Middle frontal gyrus (tissue), 1 donor: ENCODE measurements around the gene CTNNA3.

Experiments used
- DNase-seq: peaks from one replicate; pipeline ENCODE4 v3.0.0-alpha.2; 2015; ENCODE audit warnings: low spot score; ENCODE audit errors: extremely low spot score

The CTNNA3 gene

DNA sequence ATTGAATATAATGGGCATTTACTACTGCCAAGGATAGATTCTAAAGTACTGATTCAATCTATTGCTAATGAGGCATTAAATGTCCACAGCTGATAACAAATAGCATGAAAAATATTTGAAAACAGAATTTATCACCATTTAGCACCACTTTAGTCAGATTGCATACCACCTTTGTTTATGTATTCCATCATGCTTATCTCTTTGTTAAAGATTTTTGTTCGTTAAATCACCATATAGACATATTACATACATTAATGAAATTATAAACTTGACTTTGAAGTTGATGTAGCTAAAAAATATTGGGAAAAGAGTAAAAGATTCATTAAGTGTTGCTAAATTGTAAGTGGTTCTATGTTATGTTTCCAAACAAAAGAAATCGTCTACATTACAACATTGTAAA is 1022.9 kb downstream of the CTNNA3 start:
- DNase-seq = no peak

- DNase-seq = no peak
Observed at GRCh38 chr10:66671562-66671961, 1024.4 kb downstream of the CTNNA3 start.

DNA sequence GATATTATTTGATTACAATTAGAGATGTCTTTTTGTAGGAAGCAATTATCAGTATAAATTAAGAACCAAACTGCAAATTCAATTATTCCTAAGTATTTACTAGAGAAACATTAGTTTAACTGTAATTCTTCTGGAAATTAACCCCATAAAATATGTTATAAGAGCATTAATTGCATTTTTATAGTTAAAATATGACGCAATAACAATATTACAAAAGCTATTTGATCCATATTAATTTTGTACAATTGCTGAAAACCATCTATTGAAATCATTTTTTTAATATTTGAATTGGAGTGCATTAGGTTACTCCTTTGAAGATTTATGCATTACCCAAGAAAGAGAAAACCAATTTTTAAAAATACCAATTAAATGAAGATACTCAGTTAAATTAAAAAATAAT is 1024.9 kb downstream of the CTNNA3 start:
- no peak for DNase-seq

DNA sequence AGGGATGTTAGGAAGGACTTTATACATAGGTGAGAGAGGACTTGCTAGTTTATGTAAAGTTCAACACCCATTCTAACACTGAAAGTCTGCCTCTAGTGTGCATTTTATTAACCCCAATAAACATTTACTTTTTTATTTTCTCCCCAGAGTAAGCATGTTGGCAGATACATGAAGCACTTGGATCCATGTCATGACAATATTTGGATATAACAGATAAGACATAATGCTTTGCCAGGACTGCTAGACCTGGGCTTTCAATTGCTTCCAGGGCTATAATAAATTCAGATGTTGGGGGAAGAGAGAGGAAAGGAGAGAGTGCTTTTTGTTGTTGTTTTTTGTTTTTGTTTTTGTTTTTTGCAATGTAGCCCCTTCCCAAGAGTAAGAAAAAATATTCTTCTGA is 1039.5 kb downstream of the CTNNA3 start:
- no peak for DNase-seq

- no peak for DNase-seq
Observed at GRCh38 chr10:66654861-66655260, 1041.1 kb downstream of the CTNNA3 start.

DNA sequence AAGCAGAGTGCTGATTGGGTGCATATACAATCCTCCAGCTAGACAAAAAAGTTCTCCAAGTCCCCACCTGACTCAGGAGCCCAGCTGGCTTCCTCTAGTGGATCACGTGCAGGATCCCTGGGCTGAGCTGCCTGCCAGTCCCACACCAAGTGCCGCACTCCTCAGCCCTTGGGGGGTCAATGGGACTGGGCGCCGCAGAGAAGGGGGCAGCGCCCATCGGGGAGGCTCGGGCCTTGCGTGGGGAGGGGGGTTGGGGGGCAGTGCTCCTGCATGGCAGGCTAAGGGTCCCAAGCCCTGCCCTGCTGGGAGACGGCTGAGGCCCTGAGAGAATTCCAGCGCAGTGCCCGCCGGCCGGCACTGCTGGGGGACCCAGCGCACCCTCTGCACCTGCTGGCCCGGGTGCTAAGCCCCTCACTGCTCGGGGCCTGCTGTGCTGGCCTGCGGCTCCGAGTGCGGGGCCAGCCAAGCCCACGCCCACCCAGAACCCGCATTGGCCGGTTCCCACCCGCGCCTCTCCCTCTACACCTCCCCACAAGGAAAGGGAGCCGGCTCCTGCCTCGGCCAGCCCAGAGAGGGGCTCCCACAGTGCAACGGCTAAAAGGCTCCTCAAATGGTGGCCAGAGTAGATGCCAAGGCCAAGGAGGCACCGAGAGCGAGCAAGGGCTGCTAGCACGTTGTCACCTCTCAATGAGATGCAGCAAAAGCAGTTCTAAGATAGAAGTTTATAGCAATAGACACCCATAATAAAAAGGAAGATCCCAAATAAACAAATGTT is 1044.5 kb downstream of the CTNNA3 start:
- no peak for DNase-seq

DNA sequence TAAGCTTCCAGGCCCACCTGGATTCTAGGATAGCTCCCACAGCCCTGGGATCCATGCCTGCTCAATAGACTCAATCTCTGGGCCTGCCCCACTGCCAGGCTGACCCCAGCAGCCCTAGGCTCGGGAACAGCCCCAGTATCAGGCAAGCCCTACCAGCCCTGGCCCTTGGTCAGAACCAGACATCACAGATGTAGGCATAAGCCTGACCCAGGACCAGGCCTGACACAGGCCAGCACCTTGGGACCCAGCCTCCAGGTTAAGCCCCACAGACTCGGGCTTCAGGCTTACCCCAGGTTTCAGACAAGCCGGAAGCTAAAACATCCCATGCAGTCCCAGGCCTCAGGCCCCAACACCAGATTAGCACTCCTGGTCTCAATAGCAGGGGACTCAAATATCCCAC is 1046.4 kb downstream of the CTNNA3 start:
- no peak for DNase-seq

GRCh38 chr10:66642217-66642616 is 1053.8 kb downstream of the CTNNA3 start:
- no peak for DNase-seq

DNA sequence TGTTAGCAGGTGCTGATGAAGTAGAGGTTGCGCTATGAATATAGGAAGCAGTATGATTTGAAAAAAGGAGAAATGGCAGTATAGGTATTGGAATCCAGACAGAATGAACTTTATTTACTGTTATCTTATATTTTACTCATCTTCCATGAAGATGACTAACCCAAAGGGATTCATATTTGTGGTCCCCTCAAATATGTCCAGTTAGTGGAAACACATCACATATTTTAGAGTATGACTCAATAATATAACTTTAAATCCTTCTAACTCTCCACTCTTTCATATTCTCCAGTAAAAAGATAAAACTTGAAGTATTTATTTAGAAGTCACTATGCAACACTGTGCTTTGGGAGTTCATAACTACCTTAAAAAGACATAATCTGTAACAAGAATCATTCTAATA is 1056.6 kb downstream of the CTNNA3 start:
- DNase-seq = no peak

DNA sequence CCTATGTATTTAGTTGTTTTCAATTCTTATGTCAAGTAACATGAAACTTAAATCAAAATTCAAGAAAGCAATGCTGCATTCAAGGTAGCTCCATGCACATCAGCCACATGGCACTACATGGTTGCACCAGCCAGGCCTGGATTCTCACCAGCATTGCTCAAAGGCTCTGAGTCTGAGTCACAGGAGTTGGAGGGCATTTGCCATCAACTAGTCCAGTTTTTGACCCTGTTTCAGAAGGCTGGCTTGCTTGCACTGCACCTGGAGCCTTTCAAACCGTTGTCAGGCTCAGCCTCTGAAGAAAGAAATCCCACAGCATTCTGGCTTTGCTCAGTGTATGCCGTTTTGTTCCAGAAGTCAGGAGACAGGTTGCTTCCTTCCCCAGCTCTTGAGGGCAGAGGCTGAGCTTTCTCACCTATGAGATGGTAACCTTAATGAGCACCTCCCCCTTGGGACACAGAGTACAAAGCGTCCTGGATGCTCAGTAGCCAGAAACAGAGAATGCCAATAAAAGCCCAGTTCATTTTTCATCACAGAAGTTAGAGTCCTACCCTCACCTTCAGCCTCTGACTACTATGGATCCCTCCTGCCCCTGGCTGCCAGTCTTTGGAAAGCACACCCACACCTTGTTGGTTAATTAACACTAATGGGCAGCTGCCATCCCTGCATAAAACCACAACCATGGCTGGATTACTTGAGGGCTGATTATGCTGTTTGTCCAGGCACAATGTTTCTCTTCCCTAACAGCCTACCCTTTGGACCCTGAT is 1058.5 kb downstream of the CTNNA3 start:
- no peak for DNase-seq

DNA sequence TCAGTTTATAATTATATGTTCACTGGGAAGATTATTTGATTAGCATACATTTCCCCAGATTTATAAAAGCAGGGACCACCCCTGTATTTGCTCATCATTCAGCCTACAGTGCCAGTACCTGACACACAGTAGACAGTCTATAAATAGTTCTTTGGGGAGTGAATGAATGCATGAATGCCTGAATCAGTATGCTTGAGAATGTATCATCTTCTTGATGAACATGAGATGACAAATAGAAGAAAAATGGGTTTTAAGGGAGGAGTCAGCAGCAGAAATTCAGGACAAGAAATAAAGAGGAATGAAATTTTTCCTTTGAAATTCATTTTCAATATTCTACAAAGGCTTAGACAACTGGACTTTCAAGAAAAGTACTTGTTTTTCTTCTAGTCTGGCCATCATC is 1066.0 kb downstream of the CTNNA3 start:
- no peak for DNase-seq

- DNase-seq = no peak
Observed at GRCh38 chr10:66627156-66627555, 1068.8 kb downstream of the CTNNA3 start.

DNA sequence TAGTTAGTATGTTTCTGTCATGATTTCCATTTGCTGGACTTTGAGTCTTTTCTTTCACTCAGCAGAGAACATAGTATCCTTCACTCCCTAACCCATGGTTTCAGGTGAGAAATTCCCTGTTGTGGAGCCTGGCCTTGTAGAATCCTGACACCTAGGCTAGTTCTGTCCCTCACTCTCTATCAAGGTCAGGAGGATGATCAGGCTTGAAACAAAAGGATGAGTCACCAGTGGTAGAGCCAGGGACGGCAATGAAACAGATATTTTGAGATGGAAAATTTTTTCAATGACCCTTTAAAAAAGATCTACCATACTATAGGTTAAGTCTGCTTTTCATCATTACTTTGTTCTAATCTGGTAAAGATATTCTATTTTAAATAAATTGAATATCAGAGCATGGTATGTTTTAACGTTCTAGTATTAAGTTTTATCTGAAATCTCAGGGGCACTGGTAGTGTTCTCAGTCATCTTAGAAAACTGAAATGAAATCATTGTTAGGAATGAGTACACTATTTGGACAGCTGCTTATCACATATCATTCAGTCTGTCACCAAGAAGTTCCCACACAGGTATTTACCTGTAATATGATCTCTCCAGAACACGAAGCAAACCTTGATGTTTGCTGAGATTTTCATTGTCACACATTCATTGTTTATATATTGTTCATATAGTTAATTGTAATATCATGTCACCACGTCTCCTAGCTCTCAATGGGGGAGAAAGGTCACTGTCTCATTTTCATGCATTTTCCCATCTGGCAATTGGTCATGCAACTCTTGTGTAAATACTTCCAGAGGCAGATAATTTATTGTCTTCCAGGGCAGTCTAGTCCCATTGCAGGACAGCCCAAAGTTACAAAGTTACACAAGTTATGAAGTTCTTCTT is 1070.0 kb downstream of the CTNNA3 start:
- no peak for DNase-seq

GRCh38 chr10:66622050-66622449 is 1073.9 kb downstream of the CTNNA3 start:
- DNase-seq = no peak

- no peak for DNase-seq
Observed at GRCh38 chr10:66604195-66604594, 1091.8 kb downstream of the CTNNA3 start.

DNA sequence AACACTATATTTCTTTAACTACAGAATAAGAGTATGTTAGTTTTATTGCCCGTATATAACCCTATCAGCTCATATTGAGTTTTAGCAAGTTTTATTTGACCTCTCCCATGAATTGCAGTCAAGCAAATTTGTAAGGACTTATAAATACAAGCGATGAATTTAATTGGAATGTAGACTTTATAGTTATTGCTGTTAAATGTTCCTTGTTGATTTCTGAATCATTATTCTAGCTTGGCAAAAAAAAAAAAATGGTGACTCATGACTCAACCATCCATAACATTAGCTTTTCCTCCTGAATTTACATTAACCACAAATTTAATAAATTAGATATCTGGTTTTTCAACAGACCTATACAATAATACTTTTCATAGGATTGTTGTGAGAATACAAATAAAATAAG is 1104.1 kb downstream of the CTNNA3 start:
- no peak for DNase-seq

DNA sequence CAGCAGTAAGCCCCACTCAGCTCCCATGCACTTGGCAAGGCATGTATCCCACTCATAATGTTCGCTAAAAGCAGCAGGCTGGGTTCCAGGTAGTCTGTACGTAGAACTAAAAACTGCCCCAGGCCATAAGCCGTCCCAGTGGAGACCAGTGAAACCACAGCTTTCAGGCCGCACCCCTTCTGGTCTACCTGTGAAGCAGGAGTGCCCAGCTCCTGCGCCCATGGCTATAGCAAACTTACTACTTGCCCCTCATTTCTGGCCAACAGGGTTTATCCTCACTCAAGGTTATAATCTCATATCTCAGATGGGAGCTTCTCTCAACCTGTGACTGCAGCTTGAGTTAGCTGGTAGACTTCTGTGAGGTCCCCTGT is 1108.3 kb downstream of the CTNNA3 start:
- no peak for DNase-seq

DNA sequence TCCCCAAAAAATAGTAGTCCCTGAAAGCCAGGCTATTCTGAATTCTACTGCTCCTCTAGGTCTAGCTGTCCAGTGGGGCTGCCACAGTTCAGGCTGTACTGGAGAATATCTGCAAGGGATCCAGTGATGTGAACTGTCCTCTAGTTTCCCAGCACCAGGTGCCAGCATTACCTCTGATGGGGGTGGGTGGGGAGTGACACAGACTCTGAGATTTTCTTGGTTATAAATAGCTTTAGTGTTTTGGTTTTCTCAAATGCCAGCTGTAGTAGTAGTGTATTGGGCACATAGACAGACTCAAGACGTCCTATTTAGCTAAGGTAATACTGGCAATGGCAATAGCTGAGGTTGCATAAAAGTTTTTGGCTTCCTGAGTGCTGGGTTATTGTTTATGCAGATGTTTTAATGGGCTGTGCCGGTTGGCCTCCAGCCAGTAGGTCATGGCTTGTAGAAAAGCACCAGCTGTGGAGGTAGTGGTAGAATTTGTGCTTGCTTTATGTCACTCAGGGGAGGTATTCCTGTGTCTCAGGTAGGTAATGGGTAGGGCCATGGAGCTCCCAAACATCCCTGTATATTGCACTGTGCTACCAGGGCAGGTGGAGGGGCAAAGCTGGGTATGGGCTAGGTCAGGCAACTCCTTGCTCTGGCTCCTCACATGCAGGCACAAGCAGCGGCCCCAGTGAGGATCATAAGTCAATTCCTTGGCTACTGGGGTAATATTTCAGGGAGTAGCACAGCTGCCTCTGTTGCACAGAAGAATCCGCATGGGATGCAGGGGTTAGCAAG is 1108.9 kb downstream of the CTNNA3 start:
- DNase-seq = no peak

DNA sequence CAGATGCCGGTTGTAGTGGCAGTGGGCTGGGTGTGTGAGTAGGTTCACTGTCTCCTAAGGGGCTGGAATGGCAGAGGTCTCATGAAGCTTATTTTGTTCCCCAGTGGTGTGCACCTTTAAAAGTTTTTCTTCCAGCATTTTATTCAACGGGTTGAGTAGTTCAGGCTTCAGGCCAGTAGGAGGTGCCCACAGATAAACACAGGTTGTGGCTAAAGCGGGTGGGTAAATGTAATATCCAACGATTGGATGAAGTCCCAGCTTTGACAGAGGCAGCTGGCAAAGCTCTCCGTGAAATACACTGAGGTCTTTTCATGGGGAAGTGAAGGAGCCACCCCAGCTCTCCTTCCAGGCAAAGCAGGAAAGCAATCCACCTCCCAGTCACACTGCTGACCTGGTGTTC is 1109.9 kb downstream of the CTNNA3 start:
- DNase-seq = no peak

DNA sequence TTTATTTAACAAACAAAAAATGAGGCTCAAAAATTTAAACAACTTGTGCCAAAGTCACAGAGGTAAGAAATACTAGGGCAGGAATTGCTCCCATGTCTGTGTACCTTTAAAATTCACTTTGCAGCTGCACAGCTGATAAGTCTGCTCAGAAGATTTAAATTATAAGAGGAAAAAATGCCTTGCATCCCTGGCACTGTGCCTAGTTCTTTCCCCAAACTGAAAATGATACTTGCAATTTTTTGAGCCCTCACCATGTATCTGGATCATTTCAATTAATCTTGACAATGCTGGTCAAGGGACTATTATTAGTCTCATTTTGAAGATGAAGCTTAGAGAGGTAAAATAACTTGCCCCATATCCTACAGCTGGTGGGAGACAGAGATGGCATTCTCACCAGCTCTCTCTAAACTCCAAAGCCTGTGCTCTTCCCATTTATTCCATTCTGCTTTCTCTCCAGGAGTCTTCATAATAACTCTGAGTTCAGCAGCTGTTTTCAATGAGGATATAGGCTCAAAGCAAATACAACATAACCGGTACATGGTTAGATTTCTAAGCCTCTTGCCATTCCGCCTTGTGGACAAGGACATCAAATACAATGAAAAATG is 1120.6 kb downstream of the CTNNA3 start:
- DNase-seq = no peak

- DNase-seq = no peak
Observed at GRCh38 chr10:66572700-66573099, 1123.3 kb downstream of the CTNNA3 start.
